Liver (tissue), 9 donors: ENCODE data around the gene C10orf62. TPM values are rescaled to one million over a fixed set of nuclear protein-coding genes. Genes with fewer than 3 reads are reported as not detected.

ENCODE experiments used
- DNase-seq: peaks from one replicate; pipeline ENCODE4 v3.0.0-alpha.2; 2017; ENCODE audit warnings: low spot score
- H3K27ac ChIP-seq, 2 donors: one replicate each; pipeline ENCODE4 v1.7.0; 2013; ENCODE audit warnings: inconsistent platforms in 2 of 2, low read length in 2 of 2, control low read depth in 1 of 2, low read depth in 1 of 2, mild to moderate bottlenecking in 1 of 2
- H3K27me3 ChIP-seq, 4 donors: one replicate each; pipeline versions ENCODE4 v1.6.1 to v1.7.0; 2013; ENCODE audit warnings: low read length in 3 of 4, inconsistent platforms in 1 of 4, mild to moderate bottlenecking in 1 of 4, moderate library complexity in 1 of 4; ENCODE audit not compliant: control insufficient read depth in 4 of 4, insufficient read depth in 4 of 4
- H3K36me3 ChIP-seq, 4 donors: one replicate each; pipeline versions ENCODE4 v1.6.1 to v1.7.0; 2013; ENCODE audit warnings: low read length in 3 of 4, mild to moderate bottlenecking in 3 of 4, low read depth in 1 of 4, moderate library complexity in 1 of 4; ENCODE audit not compliant: control insufficient read depth in 4 of 4, insufficient read depth in 3 of 4
- H3K4me1 ChIP-seq, 4 donors: one replicate each; pipeline versions ENCODE4 v1.6.1 to v1.7.0; 2013; ENCODE audit warnings: low read length in 3 of 4, mild to moderate bottlenecking in 3 of 4, moderate library complexity in 1 of 4; ENCODE audit not compliant: control insufficient read depth in 4 of 4, insufficient read depth in 4 of 4
- H3K4me3 ChIP-seq, 3 donors: one replicate each; pipeline versions ENCODE4 v1.6.1 to v1.7.0; 2013; ENCODE audit warnings: low read length in 3 of 3, control low read depth in 1 of 3, low read depth in 1 of 3, mild to moderate bottlenecking in 1 of 3
- H3K9ac ChIP-seq, 2 donors: one replicate each; pipeline ENCODE4 v1.7.0; 2013; ENCODE audit warnings: low read length in 2 of 2, mild to moderate bottlenecking in 2 of 2, moderate library complexity in 2 of 2, control low read depth in 1 of 2, low read depth in 1 of 2
- H3K9me3 ChIP-seq, 4 donors: one replicate each; pipeline versions ENCODE4 v1.6.1 to v1.7.0; 2013; ENCODE audit warnings: low read length in 3 of 4; ENCODE audit not compliant: control insufficient read depth in 4 of 4
- EGR1 ChIP-seq, 2 donors: IDR thresholded peaks; 2 replicates each; pipeline ENCODE4 v1.6.1; 2016 to 2018; ENCODE audit warnings: antibody characterized with exemption in 2 of 2, low read depth in 2 of 2
- FOXA2 ChIP-seq: IDR thresholded peaks from 2 replicates; pipeline ENCODE4 v1.6.1; 2016; ENCODE audit warnings: antibody characterized with exemption
- GABPA ChIP-seq, 2 donors: IDR thresholded peaks in 1 of 2; conservative IDR thresholded peaks in 1 of 2; 2 replicates each; pipeline ENCODE4 v1.6.1; 2016; ENCODE audit warnings: antibody characterized with exemption in 2 of 2, mild to moderate bottlenecking in 1 of 2, moderate library complexity in 1 of 2
- HNF4A ChIP-seq, 2 donors: conservative IDR thresholded peaks; 2 replicates each; pipeline ENCODE4 v1.6.1; 2016; ENCODE audit warnings: antibody characterized with exemption in 2 of 2, mild to moderate bottlenecking in 2 of 2
- JUND ChIP-seq, 2 donors: IDR thresholded peaks; 2 replicates each; pipeline ENCODE4 v1.6.1; 2016; ENCODE audit warnings: antibody characterized with exemption in 2 of 2
- NR2F2 ChIP-seq: IDR thresholded peaks from 2 replicates; pipeline ENCODE4 v1.6.1; 2016; ENCODE audit warnings: antibody characterized with exemption
- RXRA ChIP-seq, 2 donors: IDR thresholded peaks; 2 replicates each; pipeline ENCODE4 v1.6.1; 2017 to 2018; ENCODE audit warnings: antibody characterized with exemption in 2 of 2, mild to moderate bottlenecking in 1 of 2
- SP1 ChIP-seq: IDR thresholded peaks from 2 replicates; pipeline ENCODE4 v1.6.1; 2018; ENCODE audit warnings: antibody characterized with exemption, mild to moderate bottlenecking
- YY1 ChIP-seq: IDR thresholded peaks from 2 replicates; pipeline ENCODE4 v1.6.1; 2016; ENCODE audit warnings: antibody characterized with exemption, mild to moderate bottlenecking
- WGBS: extraction: QIAGEN DNeasy Blood & Tissue Kit; methylation state at CpG from one replicate; pipeline ENCODE4 v1.1.7; 2013; 5-methylcytosine and 5-hydroxymethylcytosine counted together
- polyA plus RNA-seq, 2 donors: library from polyadenylated mRNA; stranded (reverse) in 1 of 2; unstranded in 1 of 2; fragments of 200-250 nt in 1 of 2; fragments of >200 nt in 1 of 2; fragmentation: Nextera tagmentation in 1 of 2; extraction: Ambion mirVana in 1 of 2; gene quantifications; one replicate each; pipeline versions ENCODE4 v1.2.1 to v1.2.3, GENCODE V29; 2013 to 2015
- total RNA-seq, 2 donors: library from RNA; depleted of rRNA; stranded (reverse); fragments of >200 nt; gene quantifications; one replicate each; pipeline ENCODE4 v1.2.3, GENCODE V29; 2014
- TF ChIP-seq, protein P1 (sequence below): fragments of 150-350 bp; IDR thresholded peaks from 2 replicates; pipeline ENCODE4 v1.5.1; 2017; ENCODE audit warnings: improper control_type of control experiment, low read depth, low read length; ENCODE audit not compliant: missing input control
- TF ChIP-seq, protein P2 (sequence below): IDR thresholded peaks from 2 replicates; pipeline ENCODE4 v1.6.1; 2016; ENCODE audit warnings: antibody characterized with exemption
- TF ChIP-seq, protein P3 (sequence below): IDR thresholded peaks from 2 replicates; pipeline ENCODE4 v1.6.1; 2016; ENCODE audit warnings: antibody characterized with exemption
- TF ChIP-seq, protein P4 (sequence below): IDR thresholded peaks from 2 replicates; pipeline ENCODE4 v1.6.1; 2016; ENCODE audit warnings: antibody characterized with exemption
- donor health status: healthy.
- donor health status: healthy.
- donor health status: healthy.
- donor health status: healthy.
- donor health status: healthy.

C10orf62 gene
- total and polyA plus RNA-seq, 4 donors, result 0.16 to 3.0 (median 0.41) TPM

DNA sequence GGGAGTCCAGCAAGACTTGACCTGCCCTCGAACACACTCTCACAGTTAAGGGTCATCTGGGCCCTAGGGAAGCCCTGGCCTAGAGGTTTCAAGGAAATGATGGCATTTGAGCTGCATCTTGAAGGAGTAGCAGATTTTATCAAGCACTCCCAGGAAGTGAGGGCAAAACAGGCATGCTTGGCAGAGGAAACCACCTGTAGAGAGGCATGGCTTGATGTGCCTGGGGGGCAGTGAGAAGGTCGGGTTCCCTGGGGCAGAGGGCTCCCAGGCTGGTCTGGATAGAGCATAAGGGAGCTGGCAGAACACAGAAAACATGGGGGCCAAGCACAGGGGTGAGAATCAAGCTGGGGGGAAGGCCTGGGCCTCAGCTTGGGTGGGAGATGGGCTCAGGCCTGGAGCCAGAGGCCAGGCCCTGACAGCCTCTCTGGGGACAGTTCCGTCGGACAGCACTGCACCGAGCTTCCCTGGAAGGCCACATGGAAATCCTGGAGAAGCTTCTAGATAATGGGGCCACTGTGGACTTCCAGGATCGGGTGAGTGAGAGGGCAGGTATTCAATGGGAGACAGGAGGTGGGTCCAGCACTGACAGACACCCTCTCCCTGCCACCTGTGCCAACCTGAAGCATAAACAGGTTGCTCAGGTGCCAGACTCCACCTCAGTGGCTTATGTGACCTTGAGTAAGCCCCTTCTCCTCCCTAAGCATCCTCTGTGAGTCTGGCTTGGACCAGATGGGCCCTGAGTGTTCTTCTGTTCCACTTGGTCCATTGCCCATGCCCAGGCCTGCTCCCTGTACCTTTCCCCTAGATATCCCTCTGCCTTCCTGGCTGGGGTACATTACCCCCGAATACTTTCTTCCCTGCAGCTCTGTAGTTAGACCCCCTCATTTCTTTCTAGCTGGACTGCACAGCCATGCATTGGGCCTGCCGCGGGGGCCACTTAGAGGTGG is 8.8 kb upstream of the C10orf62 start:
- Histone ChIP-seq H3K9ac (no peak overlapping the region), H3K9me3 (no peaks in the 10 kb centered on the region), H3K4me3 (no peak overlapping the region), H3K4me1 (peaks cover 3 to 23% (median 19%) of the 10 kb centered on the region in 4 donors), H3K27ac (no peak overlapping the region), H3K27me3 (no peaks in the 10 kb centered on the region), H3K36me3 (no peaks in the 10 kb centered on the region)
- TF ChIP-seq EGR1 (IDR thresholded peaks at IDR 0.05; ENCODE audit: low read depth in 2 of 2), result no peak
- TF ChIP-seq YY1, result no peak
- no peak for TF ChIP-seq FOXA2
- TF ChIP-seq RXRA (IDR thresholded peaks at IDR 0.05), result no peak
- TF ChIP-seq NR2F2, result no peak
- DNase-seq, result no peak
- 93% methylated on average over 9 of the region's 9 CpGs for WGBS

DNA sequence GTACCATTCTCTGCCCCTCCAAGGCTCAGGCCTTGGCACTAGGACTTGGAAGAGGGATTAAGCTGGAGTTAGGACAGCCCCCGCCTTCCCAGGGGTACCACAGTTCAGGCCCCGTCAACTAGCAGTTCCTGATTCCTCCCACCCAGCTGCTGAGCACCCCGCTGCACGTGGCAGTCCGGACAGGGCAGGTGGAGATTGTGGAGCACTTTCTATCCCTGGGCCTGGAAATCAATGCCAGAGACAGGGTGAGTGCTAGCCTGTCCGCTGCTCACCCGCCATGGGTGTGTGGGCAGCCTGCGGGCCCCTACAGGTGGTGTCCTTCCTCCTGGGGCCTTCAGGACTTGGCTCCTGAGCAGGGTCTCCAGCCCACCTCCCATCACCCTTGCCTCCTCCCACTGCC is 7.4 kb upstream of the C10orf62 start:
- Histone ChIP-seq H3K36me3 (no peaks in the 10 kb centered on the region), H3K27ac (no peak overlapping the region), H3K4me1 (peaks cover 3 to 34% (median 30%) of the 10 kb centered on the region in 4 donors), H3K9ac (no peak overlapping the region), H3K9me3 (no peaks in the 10 kb centered on the region), H3K27me3 (no peaks in the 10 kb centered on the region), H3K4me3 (no peak overlapping the region)
- TF ChIP-seq HNF4A (conservative IDR thresholded peaks at IDR 0.05) (no peak), JUND (IDR thresholded peaks at IDR 0.05) (no peak), RXRA (IDR thresholded peaks at IDR 0.05) (no peak), SP1 (no peak), EGR1 (IDR thresholded peaks at IDR 0.05; ENCODE audit: low read depth in 2 of 2) (no peak), NR2F2 (no peak), GABPA (IDR thresholded peaks at IDR 0.05 in 1 of 2, conservative IDR thresholded peaks at IDR 0.05 in 1 of 2) (no peak)
- TF ChIP-seq, protein P1, sequence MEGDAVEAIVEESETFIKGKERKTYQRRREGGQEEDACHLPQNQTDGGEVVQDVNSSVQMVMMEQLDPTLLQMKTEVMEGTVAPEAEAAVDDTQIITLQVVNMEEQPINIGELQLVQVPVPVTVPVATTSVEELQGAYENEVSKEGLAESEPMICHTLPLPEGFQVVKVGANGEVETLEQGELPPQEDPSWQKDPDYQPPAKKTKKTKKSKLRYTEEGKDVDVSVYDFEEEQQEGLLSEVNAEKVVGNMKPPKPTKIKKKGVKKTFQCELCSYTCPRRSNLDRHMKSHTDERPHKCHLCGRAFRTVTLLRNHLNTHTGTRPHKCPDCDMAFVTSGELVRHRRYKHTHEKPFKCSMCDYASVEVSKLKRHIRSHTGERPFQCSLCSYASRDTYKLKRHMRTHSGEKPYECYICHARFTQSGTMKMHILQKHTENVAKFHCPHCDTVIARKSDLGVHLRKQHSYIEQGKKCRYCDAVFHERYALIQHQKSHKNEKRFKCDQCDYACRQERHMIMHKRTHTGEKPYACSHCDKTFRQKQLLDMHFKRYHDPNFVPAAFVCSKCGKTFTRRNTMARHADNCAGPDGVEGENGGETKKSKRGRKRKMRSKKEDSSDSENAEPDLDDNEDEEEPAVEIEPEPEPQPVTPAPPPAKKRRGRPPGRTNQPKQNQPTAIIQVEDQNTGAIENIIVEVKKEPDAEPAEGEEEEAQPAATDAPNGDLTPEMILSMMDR, result no peak
- TF ChIP-seq, protein P2, sequence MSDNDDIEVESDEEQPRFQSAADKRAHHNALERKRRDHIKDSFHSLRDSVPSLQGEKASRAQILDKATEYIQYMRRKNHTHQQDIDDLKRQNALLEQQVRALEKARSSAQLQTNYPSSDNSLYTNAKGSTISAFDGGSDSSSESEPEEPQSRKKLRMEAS, result no peak
- no peak for DNase-seq
- 95% methylated on average over 8 of the region's 8 CpGs for WGBS

DNA sequence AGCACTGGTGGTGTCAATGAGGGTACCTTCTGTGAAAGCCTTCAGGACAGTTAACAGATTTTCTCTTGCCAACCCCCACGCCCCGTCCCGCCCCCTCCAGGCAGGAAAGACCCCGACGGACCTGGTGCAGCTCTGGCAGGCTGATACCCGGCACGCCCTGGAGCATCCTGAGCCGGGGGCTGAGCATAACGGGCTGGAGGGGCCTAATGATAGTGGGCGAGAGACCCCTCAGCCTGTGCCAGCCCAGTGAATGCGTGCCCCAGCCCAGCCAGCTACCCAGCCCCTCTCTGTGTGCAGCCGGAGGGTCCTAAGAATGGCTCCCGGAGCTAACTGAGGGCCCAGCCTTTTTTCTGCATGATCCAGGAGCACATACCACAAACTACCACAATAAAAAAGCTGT is 6.0 kb upstream of the C10orf62 start:
- Histone ChIP-seq H3K4me3 (no peak overlapping the region), H3K27ac (peak overlapping the region; percentile 87 to 89), H3K36me3 (no peaks in the 10 kb centered on the region), H3K27me3 (no peaks in the 10 kb centered on the region), H3K4me1 (peaks cover 3 to 45% (median 30%) of the 10 kb centered on the region in 4 donors), H3K9me3 (no peaks in the 10 kb centered on the region), H3K9ac (peak overlapping the region in 1 of 2 donors; percentile 50)
- TF ChIP-seq JUND (IDR thresholded peaks at IDR 0.05) (no peak), GABPA (IDR thresholded peaks at IDR 0.05 in 1 of 2, conservative IDR thresholded peaks at IDR 0.05 in 1 of 2) (no peak)
- TF ChIP-seq, protein P3, sequence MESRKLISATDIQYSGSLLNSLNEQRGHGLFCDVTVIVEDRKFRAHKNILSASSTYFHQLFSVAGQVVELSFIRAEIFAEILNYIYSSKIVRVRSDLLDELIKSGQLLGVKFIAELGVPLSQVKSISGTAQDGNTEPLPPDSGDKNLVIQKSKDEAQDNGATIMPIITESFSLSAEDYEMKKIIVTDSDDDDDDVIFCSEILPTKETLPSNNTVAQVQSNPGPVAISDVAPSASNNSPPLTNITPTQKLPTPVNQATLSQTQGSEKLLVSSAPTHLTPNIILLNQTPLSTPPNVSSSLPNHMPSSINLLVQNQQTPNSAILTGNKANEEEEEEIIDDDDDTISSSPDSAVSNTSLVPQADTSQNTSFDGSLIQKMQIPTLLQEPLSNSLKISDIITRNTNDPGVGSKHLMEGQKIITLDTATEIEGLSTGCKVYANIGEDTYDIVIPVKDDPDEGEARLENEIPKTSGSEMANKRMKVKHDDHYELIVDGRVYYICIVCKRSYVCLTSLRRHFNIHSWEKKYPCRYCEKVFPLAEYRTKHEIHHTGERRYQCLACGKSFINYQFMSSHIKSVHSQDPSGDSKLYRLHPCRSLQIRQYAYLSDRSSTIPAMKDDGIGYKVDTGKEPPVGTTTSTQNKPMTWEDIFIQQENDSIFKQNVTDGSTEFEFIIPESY, result no peak
- TF ChIP-seq, protein P4, sequence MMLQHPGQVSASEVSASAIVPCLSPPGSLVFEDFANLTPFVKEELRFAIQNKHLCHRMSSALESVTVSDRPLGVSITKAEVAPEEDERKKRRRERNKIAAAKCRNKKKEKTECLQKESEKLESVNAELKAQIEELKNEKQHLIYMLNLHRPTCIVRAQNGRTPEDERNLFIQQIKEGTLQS, result no peak
- TF ChIP-seq, protein P2, result no peak
- 95% methylated on average over 13 of the region's 13 CpGs for WGBS
- DNase-seq, result no peak
